IMR-90 (cell line): ENCODE data around the gene MYOF. TPM values are rescaled to one million over a fixed set of nuclear protein-coding genes. Genes with fewer than 3 reads are reported as not detected.

ENCODE experiments used
- ATAC-seq: fragments of 200-7000 bp; cut with Tn5 transposase; 2 replicates; pipeline ENCODE4 v1.9.1; 2020; ENCODE audit warnings: low read depth, mild to moderate bottlenecking, moderate library complexity
- BruUV-seq: library from RNA; stranded (reverse); fragments of 400-500 nt; replicated peaks from 2 replicates; lab custom pipeline; 2021; lab: Mats Ljungman, UMichigan
- CTCF ChIA-PET: fragments of 300-600 bp; formaldehyde crosslinking; extraction: SDS; loops from one replicate; lab custom pipeline; 2021; ENCODE audit warnings: antibody characterized with exemption; lab: Yijun Ruan, JAX
- POLR2A ChIA-PET: fragments of 300-600 bp; sonication (Branson Sonifier 250); formaldehyde crosslinking; loops from one replicate; lab custom pipeline; 2022; ENCODE audit warnings: antibody characterized with exemption; ENCODE audit not compliant: unreplicated experiment; lab: Charles Lee
- DNase-seq: peaks from one replicate; pipeline ENCODE4 v3.0.0; 2013
- H2AFZ ChIP-seq: replicated peaks from 2 replicates; pipeline ENCODE3; 2013; ENCODE audit warnings: low read length, mild to moderate bottlenecking; ENCODE audit not compliant: poor library complexity
- H2AK5ac ChIP-seq: 2 replicates; pipeline ENCODE4 v1.6.1; 2013; ENCODE audit warnings: low read depth, low read length, inconsistent platforms
- H2AK9ac ChIP-seq: replicated peaks from 2 replicates; pipeline ENCODE3; 2013; ENCODE audit warnings: mild to moderate bottlenecking, low read depth, low read length, moderate library complexity; ENCODE audit not compliant: poor library complexity
- H2BK120ac ChIP-seq: 2 replicates; pipeline ENCODE4 v1.6.1; 2013; ENCODE audit warnings: low read depth, low read length, inconsistent platforms
- H2BK15ac ChIP-seq: 3 replicates; pipeline ENCODE4 v1.6.1; 2013; ENCODE audit warnings: low read depth, low read length, inconsistent platforms
- H2BK20ac ChIP-seq: 2 replicates; pipeline ENCODE4 v1.6.1; 2013; ENCODE audit warnings: low read depth, mild to moderate bottlenecking, inconsistent platforms, low read length, moderate library complexity
- H2BK5ac ChIP-seq: 2 replicates; pipeline ENCODE4 v1.6.1; 2013; ENCODE audit warnings: mild to moderate bottlenecking, low read depth, low read length, inconsistent platforms; ENCODE audit not compliant: poor library complexity, severe bottlenecking
- H3K14ac ChIP-seq: replicated peaks from 2 replicates; pipeline ENCODE4 v1.6.1; 2013; ENCODE audit warnings: low read depth, low read length, inconsistent platforms
- H3K18ac ChIP-seq: 2 replicates; pipeline ENCODE4 v1.6.1; 2013; ENCODE audit warnings: low read depth, low read length, control low read depth
- H3K23ac ChIP-seq: 2 replicates; pipeline ENCODE4 v1.6.1; 2013; ENCODE audit warnings: low read depth, low read length, inconsistent platforms
- H3K27ac ChIP-seq: 2 replicates; pipeline ENCODE4 v1.5.1; 2013; ENCODE audit warnings: mild to moderate bottlenecking, control low read depth, low read length; ENCODE audit not compliant: insufficient read depth
- H3K27me3 ChIP-seq: 2 replicates; pipeline ENCODE4 v1.6.1; 2013; ENCODE audit warnings: low read length; ENCODE audit not compliant: control insufficient read depth, insufficient read depth
- H3K36me3 ChIP-seq: 2 replicates; pipeline ENCODE4 v1.6.1; 2013; ENCODE audit warnings: low read length, mixed read lengths; ENCODE audit not compliant: control insufficient read depth, insufficient read depth
- H3K4ac ChIP-seq: 2 replicates; pipeline ENCODE4 v1.6.1; 2013; ENCODE audit warnings: low read depth, low read length, inconsistent platforms
- H3K4me1 ChIP-seq: 2 replicates; pipeline ENCODE4 v1.6.1; 2013; ENCODE audit warnings: low read length, mixed read lengths; ENCODE audit not compliant: control insufficient read depth, insufficient read depth
- H3K4me2 ChIP-seq: 2 replicates; pipeline ENCODE4 v1.6.1; 2013; ENCODE audit warnings: low read depth, mild to moderate bottlenecking, control low read depth, low read length, moderate library complexity
- H3K4me3 ChIP-seq: 2 replicates; pipeline ENCODE4 v1.5.1; 2013; ENCODE audit warnings: low read depth, mild to moderate bottlenecking, control low read depth, low read length, moderate library complexity; ENCODE audit not compliant: insufficient read depth
- H3K56ac ChIP-seq: 2 replicates; pipeline ENCODE4 v1.6.1; 2013; ENCODE audit warnings: low read length, inconsistent platforms; ENCODE audit not compliant: insufficient read depth; ENCODE audit errors: extremely low read depth
- H3K79me1 ChIP-seq, 2 experiments: 2 replicates each; pipeline ENCODE4 v1.6.1; 2013; ENCODE audit warnings: low read length in 2 of 2, inconsistent platforms in 1 of 2, low read depth in 1 of 2
- H3K9ac ChIP-seq: 2 replicates; pipeline ENCODE4 v1.6.1; 2013; ENCODE audit warnings: low read depth, low read length, control low read depth
- H3K9me1 ChIP-seq: 2 replicates; pipeline ENCODE4 v1.6.1; 2013; ENCODE audit warnings: low read length, inconsistent platforms; ENCODE audit not compliant: insufficient read depth
- H3K9me3 ChIP-seq: 2 replicates; pipeline ENCODE4 v1.6.1; 2013; ENCODE audit warnings: low read length; ENCODE audit not compliant: control insufficient read depth, insufficient read depth
- H4K20me1 ChIP-seq: 2 replicates; pipeline ENCODE4 v1.6.1; 2013; ENCODE audit warnings: low read length, inconsistent platforms; ENCODE audit not compliant: insufficient read depth
- H4K5ac ChIP-seq: 2 replicates; pipeline ENCODE4 v1.6.1; 2013; ENCODE audit warnings: mild to moderate bottlenecking, low read depth, low read length, control low read depth
- H4K8ac ChIP-seq, 2 experiments: 2 replicates each; pipeline ENCODE4 v1.6.1; 2013; ENCODE audit warnings: low read depth in 2 of 2, low read length in 2 of 2, control low read depth in 1 of 2, inconsistent platforms in 1 of 2
- H4K91ac ChIP-seq: 2 replicates; pipeline ENCODE4 v1.6.1; 2013; ENCODE audit warnings: low read depth, low read length, inconsistent platforms; ENCODE audit not compliant: insufficient read depth
- CHD1 ChIP-seq: IDR thresholded peaks from 2 replicates; pipeline ENCODE4 v1.6.1; 2012; ENCODE audit warnings: low read depth, low read length, improper control_type of control experiment
- MAZ ChIP-seq: IDR thresholded peaks from 2 replicates; pipeline ENCODE4 v1.6.1; 2012; ENCODE audit warnings: low read depth, mild to moderate bottlenecking, low read length, improper control_type of control experiment, moderate library complexity, borderline replicate concordance
- POLR2A ChIP-seq: IDR thresholded peaks from 2 replicates; pipeline ENCODE4 v1.6.1; 2012; ENCODE audit warnings: mild to moderate bottlenecking, low read depth, low read length
- RAD21 ChIP-seq: IDR thresholded peaks from 2 replicates; pipeline ENCODE4 v1.6.1; 2012; ENCODE audit warnings: low read length, improper control_type of control experiment
- RCOR1 ChIP-seq: IDR thresholded peaks from 2 replicates; pipeline ENCODE4 v1.6.1; 2012; ENCODE audit warnings: mild to moderate bottlenecking, low read length, improper control_type of control experiment; ENCODE audit not compliant: insufficient replicate concordance
- RFX5 ChIP-seq: IDR thresholded peaks from 2 replicates; pipeline ENCODE4 v1.8.0; 2012; ENCODE audit warnings: low read depth, mild to moderate bottlenecking, low read length, moderate library complexity
- USF2 ChIP-seq: fragments of 150-350 bp; IDR thresholded peaks from 2 replicates; pipeline ENCODE4 v1.6.1; 2017; ENCODE audit warnings: mild to moderate bottlenecking, antibody characterized with exemption, low read length, low read depth
- WGBS, 2 experiments: methylation state at CpG; one replicate each; pipeline versions ENCODE4 v1.1.5 to v1.1.7; 2013; ENCODE audit warnings: missing lambda C conversion rate in 2 of 2; ENCODE audit not compliant: insufficient read length in 1 of 2; ENCODE audit errors: extremely low coverage in 2 of 2; 5-methylcytosine and 5-hydroxymethylcytosine counted together
- dilution Hi-C: fragments of 300-500 bp; cut with HindIII; formaldehyde crosslinking; loops from one replicate; pipeline ENCODE4 v1.14.3; 2018; ENCODE audit warnings: low sequenced_read_pairs; ENCODE audit not compliant: unreplicated experiment
- in situ Hi-C: fragments of 300-500 bp; cut with MboI; formaldehyde crosslinking; loops from 3 replicates; pipeline ENCODE4 v1.14.3; 2019; ENCODE audit warnings: low sequenced_read_pairs, inconsistent platforms, mixed read lengths
- intact Hi-C: fragments of 100-400 bp; cut with micrococcal nuclease; formaldehyde crosslinking; loops from 2 replicates; pipeline ENCODE4 v1.10.0; 2022
- polyA plus RNA-seq, 3 experiments: library from polyadenylated mRNA; depleted of rRNA; stranded (reverse); fragments of >200 nt; gene quantifications; 2 replicates each; pipeline ENCODE4 v1.2.3, GENCODE V29; 2012; ENCODE audit warnings: low replicate concordance in 1 of 3
- total RNA-seq: library from RNA; depleted of rRNA; stranded (reverse); fragments of >200 nt; gene quantifications from 2 replicates; pipeline ENCODE4 v1.2.3, GENCODE V29; 2012

MYOF gene
- total and polyA plus RNA-seq, 2 of the 4 experiments (the other 2 are of a cell fraction) = 221 to 281 TPM

DNA sequence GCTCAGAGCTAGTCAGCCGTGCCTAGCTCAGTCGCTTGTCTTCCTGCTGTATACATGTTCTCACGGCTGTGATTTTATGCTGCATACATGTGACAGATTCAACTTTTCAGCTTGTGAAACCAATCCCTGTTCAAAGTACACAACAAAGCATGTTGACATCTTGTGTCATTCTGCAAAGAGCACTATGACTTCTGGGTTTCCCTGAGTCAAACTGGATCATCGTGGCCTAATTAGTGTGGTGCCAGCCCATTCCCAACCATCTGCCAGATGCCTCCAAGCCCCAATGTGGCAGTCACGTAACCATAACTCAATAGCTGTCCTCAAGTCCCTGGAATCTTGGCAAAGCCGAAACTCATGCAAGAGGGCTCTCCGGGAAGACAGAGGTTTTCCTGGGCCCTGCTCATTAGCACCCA is 144.8 kb downstream of the MYOF start:
- Histone ChIP-seq H2BK5ac (no peak overlapping the region), H2AK9ac (no peak overlapping the region), H3K36me3 (peaks cover 66% of the 10 kb centered on the region), H3K14ac (no peak overlapping the region), H4K91ac (no peak overlapping the region), H3K79me1 (peaks cover 5 to 38% of the 10 kb centered on the region in 2 experiments; a peak in 3 of 4 replicates), H3K9me3 (no peaks in the 10 kb centered on the region), H3K4me1 (no peaks in the 10 kb centered on the region), H4K5ac (no peak overlapping the region), H2AK5ac (no peak overlapping the region), H3K18ac (no peak overlapping the region), H4K8ac (no peak overlapping the region), H3K4ac (no peak overlapping the region), H4K20me1 (peaks cover 13% of the 10 kb centered on the region; the same call in 1 of the 2 replicates), H3K27ac (no peak overlapping the region), H2AFZ (no peak overlapping the region), H2BK15ac (no peak overlapping the region), H3K56ac (no peak overlapping the region), H3K9ac (no peak overlapping the region), H3K9me1 (peaks cover 4% of the 10 kb centered on the region), H2BK120ac (no peak overlapping the region), H2BK20ac (no peak overlapping the region), H3K4me2 (no peak overlapping the region), H3K23ac (no peak overlapping the region), H3K4me3 (no peak overlapping the region), H3K27me3 (no peaks in the 10 kb centered on the region)
- TF ChIP-seq MAZ (no peak), RCOR1 (no peak), CHD1 (no peak), USF2 (no peak), RFX5 (no peak), POLR2A (no peak), RAD21 (no peak)
- WGBS, 2 experiments = 91% methylated on average over 5 of the region's 7 CpGs; no CpG with 5 or more reads in 1 of the 2 experiments
- DNase-seq (no peak), ATAC-seq (no peak)
- dilution Hi-C loops = no loop called here
- no TSS peak for BruUV-seq
- in situ Hi-C loops = no loop called here
- intact Hi-C loops = no loop called here
- POLR2A ChIA-PET = no interaction called here
- CTCF ChIA-PET = no interaction called here
